CD4-positive, alpha-beta T cell treated with Interleukin-17A for 4 hours (primary cell): Measurements from ENCODE around the gene CLASP2.
A peak's percentile ranks its signal among the peaks of the same experiment; 100 is the strongest.
"Not testable (repeated sequence)": the region's sequence is repeated elsewhere in the genome, so short reads cannot be mapped to it uniquely, and the experiment has no call there.

ENCODE experiments used
- DNase-seq: peaks from one replicate; pipeline ENCODE4 v3.0.0-alpha.2; 2020; ENCODE audit warnings: mixed read lengths

The CLASP2 gene

GRCh38 chr3:33717866-33718594, at the start of gene CLASP2:
CLASP2 (minus strand) TSS chr3:33718254; CDS start chr3:33718002, 252 bp downstream.
- DNase-seq: peak; percentile 87

- DNase-seq: no peak
Observed at GRCh38 chr3:33758864-33759263, 40.8 kb upstream of the CLASP2 start.

- no peak for DNase-seq
Observed at GRCh38 chr3:33758281-33758680, 40.2 kb upstream of the CLASP2 start.

GRCh38 chr3:33754391-33754790, 36.3 kb upstream of the CLASP2 start:
- not testable (repeated sequence) for DNase-seq

- no peak for DNase-seq
Observed at GRCh38 chr3:33751336-33751735, 33.3 kb upstream of the CLASP2 start.

GRCh38 chr3:33750211-33750548, 32.1 kb upstream of the CLASP2 start:
- DNase-seq: no peak

- no peak for DNase-seq
Observed at GRCh38 chr3:33749546-33750210, 31.6 kb upstream of the CLASP2 start.

GRCh38 chr3:33746416-33747116, 28.5 kb upstream of the CLASP2 start:
- no peak for DNase-seq

GRCh38 chr3:33737146-33737545, 19.1 kb upstream of the CLASP2 start:
- no peak for DNase-seq

GRCh38 chr3:33732394-33732793, 14.3 kb upstream of the CLASP2 start:
- no peak for DNase-seq

- DNase-seq: no peak
Observed at GRCh38 chr3:33729993-33730392, 11.9 kb upstream of the CLASP2 start.

- DNase-seq: no peak
Observed at GRCh38 chr3:33724256-33724655, 6.2 kb upstream of the CLASP2 start.

GRCh38 chr3:33722626-33723370, 4.7 kb upstream of the CLASP2 start:
- no peak for DNase-seq

- no peak for DNase-seq
Observed at GRCh38 chr3:33722191-33722590, 4.1 kb upstream of the CLASP2 start.

- DNase-seq: no peak
Observed at GRCh38 chr3:33718595-33718907, 497 bp upstream of the CLASP2 start.

- peak; percentile 68 for DNase-seq
Observed at GRCh38 chr3:33717616-33717865, 513 bp downstream of the CLASP2 start.

- no peak for DNase-seq
Observed at GRCh38 chr3:33716227-33716626, 1.8 kb downstream of the CLASP2 start.

- no peak for DNase-seq
Observed at GRCh38 chr3:33711100-33711499, 7.0 kb downstream of the CLASP2 start.

GRCh38 chr3:33706056-33706455, 12.0 kb downstream of the CLASP2 start:
- DNase-seq: no peak

- no peak for DNase-seq
Observed at GRCh38 chr3:33704891-33705290, 13.2 kb downstream of the CLASP2 start.

- DNase-seq: no peak
Observed at GRCh38 chr3:33699275-33699674, 18.8 kb downstream of the CLASP2 start.

GRCh38 chr3:33694944-33695343, 23.1 kb downstream of the CLASP2 start:
- no peak for DNase-seq

- no peak for DNase-seq
Observed at GRCh38 chr3:33690341-33690740, 27.7 kb downstream of the CLASP2 start.
